HUES48 (cell line): ENCODE results near the gene SLC40A1.

ENCODE experiments used
- H3K27ac ChIP-seq: one replicate; pipeline ENCODE4 v1.7.0; 2013; ENCODE audit warnings: low read depth, low read length, inconsistent platforms
- H3K27me3 ChIP-seq: 2 replicates; pipeline ENCODE4 v1.6.1; 2013; ENCODE audit warnings: mild to moderate bottlenecking, low read length; ENCODE audit not compliant: control insufficient read depth, insufficient read depth
- H3K36me3 ChIP-seq: 2 replicates; pipeline ENCODE4 v1.6.1; 2013; ENCODE audit warnings: low read length; ENCODE audit not compliant: control insufficient read depth, insufficient read depth
- H3K4me1 ChIP-seq: 2 replicates; pipeline ENCODE4 v1.6.1; 2013; ENCODE audit warnings: mild to moderate bottlenecking, low read length; ENCODE audit not compliant: control insufficient read depth, insufficient read depth
- H3K4me3 ChIP-seq: 2 replicates; pipeline ENCODE4 v1.5.1; 2013; ENCODE audit warnings: mild to moderate bottlenecking, low read depth, low read length
- H3K9ac ChIP-seq: 2 replicates; pipeline ENCODE4 v1.6.1; 2013; ENCODE audit warnings: mild to moderate bottlenecking, low read depth, low read length, moderate library complexity
- H3K9me3 ChIP-seq: 2 replicates; pipeline ENCODE4 v1.6.1; 2013; ENCODE audit warnings: low read length; ENCODE audit not compliant: control insufficient read depth, insufficient read depth

The SLC40A1 gene

GRCh38 chr2:189566046-189566445, 14.5 kb downstream of the SLC40A1 start:
- Histone ChIP-seq H3K9ac (no peak overlapping the region), H3K4me1 (no peaks in the 10 kb centered on the region), H3K9me3 (no peaks in the 10 kb centered on the region), H3K36me3 (no peaks in the 10 kb centered on the region), H3K4me3 (no peak overlapping the region), H3K27ac (no peak overlapping the region), H3K27me3 (no peaks in the 10 kb centered on the region)

- H3K27ac ChIP-seq: no peak overlapping the region
- H3K9ac ChIP-seq: no peak overlapping the region
- no peaks in the 10 kb centered on the region for H3K36me3 ChIP-seq
- H3K27me3 ChIP-seq: no peaks in the 10 kb centered on the region
- H3K4me1 ChIP-seq: no peaks in the 10 kb centered on the region
- H3K4me3 ChIP-seq: no peak overlapping the region
- H3K9me3 ChIP-seq: no peaks in the 10 kb centered on the region
These were observed 19.1 kb downstream of the SLC40A1 start for GRCh38 chr2:189561371-189562038.

GRCh38 chr2:189560273-189560586, 20.4 kb downstream of the SLC40A1 start:
- Histone ChIP-seq H3K4me3 (no peak overlapping the region), H3K9me3 (no peaks in the 10 kb centered on the region), H3K27me3 (no peaks in the 10 kb centered on the region), H3K36me3 (no peaks in the 10 kb centered on the region), H3K9ac (no peak overlapping the region), H3K4me1 (peaks cover 8% of the 10 kb centered on the region), H3K27ac (no peak overlapping the region)

- no peak overlapping the region for H3K27ac ChIP-seq
- H3K9ac ChIP-seq: no peak overlapping the region
- H3K27me3 ChIP-seq: no peaks in the 10 kb centered on the region
- H3K36me3 ChIP-seq: no peaks in the 10 kb centered on the region
- H3K4me1 ChIP-seq: peaks cover 8% of the 10 kb centered on the region
- H3K4me3 ChIP-seq: no peak overlapping the region
- H3K9me3 ChIP-seq: no peaks in the 10 kb centered on the region
These were observed 20.9 kb downstream of the SLC40A1 start for GRCh38 chr2:189559579-189560272.

GRCh38 chr2:189558516-189559272, 21.9 kb downstream of the SLC40A1 start:
- Histone ChIP-seq H3K4me3 (no peak overlapping the region), H3K36me3 (no peaks in the 10 kb centered on the region), H3K9me3 (no peaks in the 10 kb centered on the region), H3K9ac (no peak overlapping the region), H3K27me3 (no peaks in the 10 kb centered on the region), H3K27ac (no peak overlapping the region), H3K4me1 (peaks cover 8% of the 10 kb centered on the region)

- Histone ChIP-seq H3K27ac (no peak overlapping the region), H3K4me1 (peaks cover 8% of the 10 kb centered on the region), H3K36me3 (no peaks in the 10 kb centered on the region), H3K9me3 (no peaks in the 10 kb centered on the region), H3K27me3 (no peaks in the 10 kb centered on the region), H3K4me3 (no peak overlapping the region), H3K9ac (no peak overlapping the region)
These were observed 23.2 kb downstream of the SLC40A1 start for GRCh38 chr2:189557373-189557772.

GRCh38 chr2:189556526-189556925, 24.1 kb downstream of the SLC40A1 start:
- no peaks in the 10 kb centered on the region for H3K36me3 ChIP-seq
- no peak overlapping the region for H3K9ac ChIP-seq
- H3K4me1 ChIP-seq: peaks cover 8% of the 10 kb centered on the region
- no peaks in the 10 kb centered on the region for H3K9me3 ChIP-seq
- no peak overlapping the region for H3K4me3 ChIP-seq
- no peaks in the 10 kb centered on the region for H3K27me3 ChIP-seq
- no peak overlapping the region for H3K27ac ChIP-seq

GRCh38 chr2:189555232-189555631, 25.4 kb downstream of the SLC40A1 start:
- Histone ChIP-seq H3K27me3 (no peaks in the 10 kb centered on the region), H3K27ac (no peak overlapping the region), H3K9ac (no peak overlapping the region), H3K9me3 (no peaks in the 10 kb centered on the region), H3K4me1 (peaks cover 8% of the 10 kb centered on the region), H3K36me3 (no peaks in the 10 kb centered on the region), H3K4me3 (no peak overlapping the region)

GRCh38 chr2:189553504-189554088, 27.0 kb downstream of the SLC40A1 start:
- H3K27ac ChIP-seq: no peak overlapping the region
- H3K9me3 ChIP-seq: no peaks in the 10 kb centered on the region
- no peak overlapping the region for H3K4me3 ChIP-seq
- H3K36me3 ChIP-seq: no peaks in the 10 kb centered on the region
- H3K27me3 ChIP-seq: no peaks in the 10 kb centered on the region
- H3K4me1 ChIP-seq: peaks cover 8% of the 10 kb centered on the region
- no peak overlapping the region for H3K9ac ChIP-seq

- Histone ChIP-seq H3K9me3 (no peaks in the 10 kb centered on the region), H3K27me3 (no peaks in the 10 kb centered on the region), H3K27ac (no peak overlapping the region), H3K36me3 (no peaks in the 10 kb centered on the region), H3K4me3 (no peak overlapping the region), H3K9ac (no peak overlapping the region), H3K4me1 (peaks cover 8% of the 10 kb centered on the region)
These were observed 27.6 kb downstream of the SLC40A1 start for GRCh38 chr2:189552991-189553404.
